Hindlimb muscle (tissue), 1 donor: ENCODE measurements around the gene PRKAB2. TPM values are rescaled to one million over a fixed set of nuclear protein-coding genes. Genes with fewer than 3 reads are reported as not detected.
"Not testable (repeated sequence)": the region's sequence is repeated elsewhere in the genome, so short reads cannot be mapped to it uniquely, and the experiment has no call there.

Experiments used
- DNase-seq: peaks from one replicate; pipeline ENCODE4 v3.0.0-alpha.2; 2013
- polyA plus RNA-seq: library from polyadenylated mRNA; unstranded; fragments of 120-200 nt; gene quantifications from one replicate; pipeline ENCODE4 v1.2.1, GENCODE V29; 2013; ENCODE audit not compliant: insufficient read length

Gene PRKAB2
- polyA plus RNA-seq, 1 donor, result 46.1 TPM

GRCh38 chr1:147171399-147172167 lies 687 bp downstream of the PRKAB2 start:
- peak; percentile 25 for DNase-seq

- no peak for DNase-seq
Observed at GRCh38 chr1:147169840-147170674, 2.2 kb downstream of the PRKAB2 start.

GRCh38 chr1:147169171-147169570 lies 3.1 kb downstream of the PRKAB2 start:
- no peak for DNase-seq

GRCh38 chr1:147168626-147169058 lies 3.6 kb downstream of the PRKAB2 start:
- no peak for DNase-seq

GRCh38 chr1:147167365-147167764 lies 4.9 kb downstream of the PRKAB2 start:
- no peak for DNase-seq

GRCh38 chr1:147163019-147163418 lies 9.3 kb downstream of the PRKAB2 start:
- no peak for DNase-seq

GRCh38 chr1:147162093-147162492 lies 10.2 kb downstream of the PRKAB2 start:
- DNase-seq, result no peak

GRCh38 chr1:147157116-147157515 lies 15.2 kb downstream of the PRKAB2 start:
- DNase-seq, result not testable (repeated sequence)

GRCh38 chr1:147156642-147157041 lies 15.6 kb downstream of the PRKAB2 start:
- no peak for DNase-seq

- no peak for DNase-seq
Observed at GRCh38 chr1:147152772-147153171, 19.5 kb downstream of the PRKAB2 start.

- no peak for DNase-seq
Observed at GRCh38 chr1:147151244-147151643, 21.0 kb downstream of the PRKAB2 start.

- DNase-seq, result no peak
Observed at GRCh38 chr1:147142886-147143285, 29.4 kb downstream of the PRKAB2 start.

- DNase-seq, result not testable (repeated sequence)
Observed at GRCh38 chr1:147130721-147131120, 41.5 kb downstream of the PRKAB2 start.

GRCh38 chr1:147129116-147129873 lies 43.0 kb downstream of the PRKAB2 start:
- no peak for DNase-seq

- no peak for DNase-seq
Observed at GRCh38 chr1:147124266-147124665, 48.0 kb downstream of the PRKAB2 start.

GRCh38 chr1:147117109-147117508 lies 55.2 kb downstream of the PRKAB2 start:
- DNase-seq, result no peak

GRCh38 chr1:147115496-147115895 lies 56.8 kb downstream of the PRKAB2 start:
- DNase-seq, result no peak

- not testable (repeated sequence) for DNase-seq
Observed at GRCh38 chr1:147115079-147115478, 57.2 kb downstream of the PRKAB2 start.

- not testable (repeated sequence) for DNase-seq
Observed at GRCh38 chr1:147114353-147114752, 57.9 kb downstream of the PRKAB2 start.

- DNase-seq, result no peak
Observed at GRCh38 chr1:147111381-147112130, 60.7 kb downstream of the PRKAB2 start.

- DNase-seq, result no peak
Observed at GRCh38 chr1:147110872-147111271, 61.4 kb downstream of the PRKAB2 start.

GRCh38 chr1:147110434-147110833 lies 61.8 kb downstream of the PRKAB2 start:
- no peak for DNase-seq
